Islet of Langerhans (tissue), 1 donor: ENCODE measurements around the gene FAAP24.
"Not testable (repeated sequence)": the region's sequence is repeated elsewhere in the genome, so short reads cannot be mapped to it uniquely, and the experiment has no call there.

ENCODE experiments used
- FAIRE-seq: peaks from one replicate; lab custom pipeline; 2011; peaks lifted over from hg19 to GRCh38; lab: Jason Lieb, UNC

The FAAP24 gene

GRCh38 chr19:33000510-33000909 lies 28.5 kb downstream of the FAAP24 start:
- FAIRE-seq, result no peak

GRCh38 chr19:33000910-33001309 lies 28.9 kb downstream of the FAAP24 start:
- no peak for FAIRE-seq

GRCh38 chr19:33002126-33002865 lies 30.3 kb downstream of the FAAP24 start:
- not testable (repeated sequence) for FAIRE-seq

GRCh38 chr19:33003424-33004024 lies 31.5 kb downstream of the FAAP24 start:
- FAIRE-seq, result not testable (repeated sequence)

GRCh38 chr19:33005440-33005839 lies 33.4 kb downstream of the FAAP24 start:
- no peak for FAIRE-seq

GRCh38 chr19:33008738-33009137 lies 36.7 kb downstream of the FAAP24 start:
- FAIRE-seq, result no peak

GRCh38 chr19:33010891-33011290 lies 38.8 kb downstream of the FAAP24 start:
- FAIRE-seq, result not testable (repeated sequence)

- no peak for FAIRE-seq
These were observed 50.6 kb downstream of the FAAP24 start for GRCh38 chr19:33022472-33023116.

GRCh38 chr19:33024398-33024797 lies 52.4 kb downstream of the FAAP24 start:
- no peak for FAIRE-seq

- FAIRE-seq, result not testable (repeated sequence)
These were observed 53.6 kb downstream of the FAAP24 start for GRCh38 chr19:33025468-33026238.

GRCh38 chr19:33026602-33027001 lies 54.6 kb downstream of the FAAP24 start:
- not testable (repeated sequence) for FAIRE-seq
